Spleen (tissue), 7 donors: ENCODE results near the gene IFNG-AS1.

Experiments
- POLR2A ChIP-seq, 3 donors: fragments of 450-650 bp; IDR thresholded peaks; one replicate each; pipeline ENCODE4 v1.5.1; 2017; ENCODE audit warnings: antibody characterized with exemption in 3 of 3, mild to moderate bottlenecking in 1 of 3
- POLR2AphosphoS5 ChIP-seq, 3 donors: sonication (generic); formaldehyde crosslinking; IDR thresholded peaks; one replicate each; pipeline ENCODE4 v1.5.1; 2017; ENCODE audit warnings: antibody characterized with exemption in 3 of 3
- TF ChIP-seq, protein P1 (sequence below), 11 experiments: fragments of 200-600 bp in 7 of 11; fragments of 450-650 bp in 4 of 11; sonication (generic) in 4 of 11; IDR thresholded peaks in 8 of 11; conservative IDR thresholded peaks in 3 of 11; 1 replicate in 7 of 11; 2 replicates in 4 of 11; pipeline versions ENCODE4 v1.4.0 to v1.8.0; 2016 to 2021; ENCODE audit warnings: antibody characterized with exemption in 11 of 11, inconsistent platforms in 4 of 11, mild to moderate bottlenecking in 1 of 11
- donor health status: DM: no; HTN: no; CAD: no; lungs with moderate emphysema.
- donor health status: DM: no; HTN: no; CAD: no.
- donor health status: DM: no; HTN: no; CAD: no.

DNA sequence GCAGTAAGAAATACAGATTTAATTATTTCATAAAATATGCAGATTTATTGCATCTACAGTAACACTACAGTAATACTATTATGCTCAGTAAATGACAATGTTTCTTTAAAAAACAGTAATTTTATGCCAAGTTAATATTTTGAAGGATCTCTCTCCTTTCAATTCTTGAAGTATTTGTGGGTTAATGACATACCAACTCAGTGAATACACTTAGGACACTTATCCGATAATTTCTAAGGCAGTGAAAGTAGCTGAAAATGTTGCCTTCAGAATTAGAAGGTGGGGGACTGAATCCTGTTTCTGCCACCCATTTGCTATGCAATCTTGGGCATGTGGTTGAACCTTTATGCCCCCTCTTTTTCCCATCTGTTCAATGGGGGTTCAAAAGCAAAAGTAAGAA, 24.8 kb upstream of the IFNG-AS1 start:
- no peak for TF ChIP-seq POLR2A (IDR thresholded peaks at IDR 0.05)
- TF ChIP-seq, protein P1, sequence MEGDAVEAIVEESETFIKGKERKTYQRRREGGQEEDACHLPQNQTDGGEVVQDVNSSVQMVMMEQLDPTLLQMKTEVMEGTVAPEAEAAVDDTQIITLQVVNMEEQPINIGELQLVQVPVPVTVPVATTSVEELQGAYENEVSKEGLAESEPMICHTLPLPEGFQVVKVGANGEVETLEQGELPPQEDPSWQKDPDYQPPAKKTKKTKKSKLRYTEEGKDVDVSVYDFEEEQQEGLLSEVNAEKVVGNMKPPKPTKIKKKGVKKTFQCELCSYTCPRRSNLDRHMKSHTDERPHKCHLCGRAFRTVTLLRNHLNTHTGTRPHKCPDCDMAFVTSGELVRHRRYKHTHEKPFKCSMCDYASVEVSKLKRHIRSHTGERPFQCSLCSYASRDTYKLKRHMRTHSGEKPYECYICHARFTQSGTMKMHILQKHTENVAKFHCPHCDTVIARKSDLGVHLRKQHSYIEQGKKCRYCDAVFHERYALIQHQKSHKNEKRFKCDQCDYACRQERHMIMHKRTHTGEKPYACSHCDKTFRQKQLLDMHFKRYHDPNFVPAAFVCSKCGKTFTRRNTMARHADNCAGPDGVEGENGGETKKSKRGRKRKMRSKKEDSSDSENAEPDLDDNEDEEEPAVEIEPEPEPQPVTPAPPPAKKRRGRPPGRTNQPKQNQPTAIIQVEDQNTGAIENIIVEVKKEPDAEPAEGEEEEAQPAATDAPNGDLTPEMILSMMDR (IDR thresholded peaks at IDR 0.05 in 8 of 11, conservative IDR thresholded peaks at IDR 0.05 in 3 of 11): no peak
- no peak for TF ChIP-seq POLR2AphosphoS5 (IDR thresholded peaks at IDR 0.05)
